T-helper 9 cell (primary cell): ENCODE measurements around the gene HAUS1.
"Not testable (repeated sequence)": the region's sequence is repeated elsewhere in the genome, so short reads cannot be mapped to it uniquely, and the experiment has no call there.

Source experiments
- DNase-seq: peaks from one replicate; pipeline ENCODE4 v3.0.0-alpha.2; 2020
- total RNA-seq, 2 donors: gene quantifications; one replicate each; lab custom pipeline; 2026; lab: John Stamatoyannopoulos, UW

Gene HAUS1
- 10.6 to 24.5 reads per million in 2 donors for total RNA-seq

DNA sequence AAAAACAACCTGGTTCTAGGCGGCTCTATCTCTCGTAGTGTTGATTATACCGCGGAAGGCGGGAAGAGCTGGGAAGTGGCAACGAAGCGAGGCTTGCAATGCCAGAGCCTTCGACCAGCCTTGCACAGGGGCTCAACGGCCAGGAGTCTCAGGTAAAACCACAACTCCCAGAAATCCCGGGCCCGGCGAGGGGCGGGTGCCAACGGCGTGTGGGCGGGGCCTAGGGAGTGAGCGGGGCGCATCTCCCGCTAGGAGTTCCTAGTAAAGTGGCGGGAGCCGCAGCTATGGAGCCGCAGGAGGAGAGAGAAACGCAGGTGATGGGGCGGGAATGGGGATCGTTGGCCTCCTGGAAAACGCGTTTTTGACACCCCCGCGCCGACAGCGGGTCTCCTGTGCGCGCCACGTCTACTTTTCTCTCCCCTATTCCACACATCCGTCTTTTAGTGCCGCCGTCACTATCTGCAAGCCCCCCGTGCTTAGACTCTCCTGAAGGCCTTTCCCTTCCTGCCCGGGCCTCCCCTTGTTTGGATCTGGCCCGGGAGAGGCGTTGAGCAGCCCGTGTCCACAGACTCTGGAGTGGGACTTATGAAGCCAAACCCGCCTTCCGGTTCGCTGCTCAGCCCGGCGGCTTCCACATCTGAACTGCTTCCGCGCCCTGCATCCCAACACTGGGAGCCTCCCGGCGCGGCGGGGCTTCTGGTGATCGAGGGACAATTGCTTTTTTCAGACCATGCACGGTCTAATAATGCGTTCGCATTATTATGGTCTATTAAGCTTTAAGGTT is at the start of gene HAUS1:
Gene HAUS1, plus strand, starts transcription at position 258 of the 784 bp plus-strand sequence. Its CDS starts 27 bp downstream, at position 285.
- DNase-seq, result peak; percentile 80

DNA sequence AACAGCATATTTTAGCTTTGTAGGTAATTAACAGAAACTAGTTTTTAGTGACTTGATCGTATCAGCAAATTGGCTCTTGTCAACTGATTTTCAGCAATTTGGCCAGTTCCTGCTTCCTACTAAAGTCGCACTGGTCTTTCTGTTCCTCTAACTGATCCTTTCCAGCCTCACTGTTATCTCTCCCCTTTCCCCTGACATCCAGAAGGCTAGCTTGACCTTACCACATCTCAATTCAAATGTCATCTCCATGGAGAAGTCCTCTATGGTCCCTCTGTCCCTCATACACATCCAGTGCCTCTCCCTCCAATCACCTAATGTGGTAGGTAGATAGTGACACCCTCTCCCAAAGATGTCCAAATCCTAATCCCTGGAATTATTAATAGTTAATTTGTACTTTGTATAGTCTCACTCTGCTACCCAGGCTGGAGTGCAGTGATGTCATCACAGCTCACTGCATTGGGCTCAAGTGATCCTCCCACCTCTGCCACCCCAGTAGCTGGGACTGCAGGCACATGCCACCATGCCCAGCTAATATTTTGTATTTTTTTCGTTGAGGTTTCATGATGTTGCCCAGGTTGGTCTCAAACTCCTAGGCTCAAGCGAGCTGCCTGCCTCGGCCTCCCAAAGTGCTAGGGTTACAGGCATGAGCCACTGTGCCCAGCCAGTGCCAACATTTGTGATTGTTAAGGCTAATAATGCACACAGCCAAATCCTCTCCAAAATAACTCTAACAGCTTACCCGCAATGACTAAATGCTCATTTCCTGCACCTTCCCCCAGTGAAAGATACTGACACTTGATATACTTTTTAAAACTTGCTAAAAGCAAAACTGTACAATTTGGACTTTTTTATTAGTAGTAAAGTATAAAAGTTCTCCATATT is 49.0 kb upstream of the HAUS1 start:
- no peak for DNase-seq

DNA sequence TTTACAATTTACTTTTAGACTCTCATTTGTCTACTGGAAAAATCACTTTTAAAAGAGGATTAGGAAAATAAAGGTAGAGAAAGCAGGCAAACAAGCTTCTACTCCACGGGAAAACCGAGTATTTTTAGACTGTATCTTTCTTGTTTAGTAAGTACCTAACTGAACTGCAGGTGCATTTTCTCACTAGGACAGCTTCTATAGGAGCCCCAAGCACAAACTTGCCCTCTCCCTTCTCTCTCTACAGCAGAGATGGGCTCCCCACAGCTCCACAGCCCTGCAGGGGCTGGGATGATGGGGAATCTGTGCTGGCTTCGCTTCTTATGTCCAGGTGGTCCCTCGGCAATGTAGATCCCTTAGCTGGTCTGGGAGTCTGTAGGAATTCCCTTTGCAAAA is 48.4 kb upstream of the HAUS1 start:
- DNase-seq, result no peak

- DNase-seq, result no peak
Observed at GRCh38 chr18:46060359-46060841, 43.8 kb upstream of the HAUS1 start.

- DNase-seq, result no peak
Observed at GRCh38 chr18:46061387-46061786, 42.8 kb upstream of the HAUS1 start.

DNA sequence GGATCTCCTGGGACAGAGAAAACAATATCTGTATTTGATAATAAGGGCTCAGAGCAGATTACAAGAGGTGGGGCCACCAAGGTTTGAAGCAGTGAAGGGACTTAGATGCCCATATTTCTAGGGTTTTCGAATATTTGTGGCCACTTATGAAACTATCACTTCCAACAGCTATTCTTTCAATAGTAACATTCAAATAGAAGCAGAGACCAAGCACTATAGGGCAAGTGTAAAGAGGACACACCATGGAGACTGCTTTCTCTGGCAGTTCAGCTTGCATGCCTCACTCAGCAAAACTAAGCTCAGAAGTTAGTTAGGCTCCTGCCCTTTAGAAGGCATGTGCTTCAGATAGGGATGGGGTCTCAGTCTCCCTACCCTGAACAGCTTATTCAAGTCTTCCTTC is 42.4 kb upstream of the HAUS1 start:
- DNase-seq, result no peak

GRCh38 chr18:46062781-46063180 is 41.4 kb upstream of the HAUS1 start:
- no peak for DNase-seq

DNA sequence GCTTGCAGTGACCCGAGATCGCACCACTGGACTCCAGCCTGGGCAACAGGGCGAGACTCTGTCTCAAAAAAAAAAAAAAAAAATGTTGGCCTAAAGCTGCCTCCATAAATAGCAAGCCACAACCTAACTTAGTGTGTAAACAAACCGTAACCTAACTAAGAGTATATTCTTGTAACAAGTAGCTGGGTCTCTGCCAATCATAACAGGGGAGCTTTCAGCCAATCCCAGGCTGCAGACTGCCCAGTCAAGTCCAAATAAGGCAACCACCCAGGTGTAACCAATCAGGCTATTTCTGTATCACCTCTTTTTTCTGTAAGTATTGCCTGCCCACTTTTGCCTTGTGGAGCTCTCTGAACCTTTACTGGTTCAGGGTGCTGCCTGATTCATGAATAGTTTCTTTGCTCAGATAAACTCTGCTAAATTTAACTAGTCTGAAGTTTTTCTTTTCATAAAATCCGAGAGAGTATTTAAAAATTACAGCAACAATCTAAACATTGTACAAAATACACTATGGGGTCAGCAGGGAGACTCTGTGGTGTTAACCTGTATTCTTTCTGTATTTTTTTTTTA is 36.7 kb upstream of the HAUS1 start:
- no peak for DNase-seq

- DNase-seq, result no peak
Observed at GRCh38 chr18:46068763-46069162, 35.4 kb upstream of the HAUS1 start.

GRCh38 chr18:46069524-46069923 is 34.7 kb upstream of the HAUS1 start:
- no peak for DNase-seq

GRCh38 chr18:46070232-46070631 is 34.0 kb upstream of the HAUS1 start:
- no peak for DNase-seq

GRCh38 chr18:46070815-46071652 is 33.2 kb upstream of the HAUS1 start:
- no peak for DNase-seq

DNA sequence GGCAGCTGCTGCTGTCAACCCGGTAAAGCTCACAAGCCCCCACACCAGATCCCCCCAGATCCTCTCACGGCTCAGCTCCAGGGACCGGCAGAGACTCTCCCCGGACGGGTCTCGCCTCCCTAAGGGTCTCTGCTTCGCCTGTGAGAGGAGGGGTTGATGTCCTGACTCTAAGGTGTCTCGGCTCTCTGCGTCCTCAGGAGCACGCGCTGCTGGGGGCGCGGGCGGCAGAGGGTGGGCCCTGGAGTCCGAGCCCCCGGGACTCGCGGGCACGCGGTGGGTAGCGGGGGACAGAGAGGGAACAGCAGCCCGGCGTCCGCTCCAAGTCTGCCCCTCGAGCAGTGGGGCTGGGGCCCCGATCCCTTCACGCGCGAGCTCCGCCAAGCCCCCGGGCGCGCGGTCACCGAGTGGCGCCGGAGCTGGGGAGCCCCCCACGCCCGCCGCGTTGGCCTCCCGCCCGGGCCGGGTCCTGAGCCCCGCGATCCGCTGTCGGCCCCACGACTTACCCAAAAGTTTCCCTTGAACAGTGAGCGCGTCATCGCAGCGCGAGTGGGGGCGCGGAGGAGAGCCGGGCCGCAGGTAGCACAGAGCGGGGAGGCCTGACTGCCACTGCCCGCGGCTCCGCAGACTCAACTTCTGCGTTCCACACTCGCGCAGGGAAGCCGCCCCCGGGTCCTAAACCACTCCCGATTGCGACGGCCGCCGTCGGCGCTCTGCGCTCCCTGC is 32.4 kb upstream of the HAUS1 start, which contains the start of gene PSTPIP2:
Gene PSTPIP2, minus strand, starts transcription at position 608 of the 723 bp plus-strand sequence. Its CDS starts 72 bp downstream, at position 536.
- DNase-seq, result peak; percentile 52

DNA sequence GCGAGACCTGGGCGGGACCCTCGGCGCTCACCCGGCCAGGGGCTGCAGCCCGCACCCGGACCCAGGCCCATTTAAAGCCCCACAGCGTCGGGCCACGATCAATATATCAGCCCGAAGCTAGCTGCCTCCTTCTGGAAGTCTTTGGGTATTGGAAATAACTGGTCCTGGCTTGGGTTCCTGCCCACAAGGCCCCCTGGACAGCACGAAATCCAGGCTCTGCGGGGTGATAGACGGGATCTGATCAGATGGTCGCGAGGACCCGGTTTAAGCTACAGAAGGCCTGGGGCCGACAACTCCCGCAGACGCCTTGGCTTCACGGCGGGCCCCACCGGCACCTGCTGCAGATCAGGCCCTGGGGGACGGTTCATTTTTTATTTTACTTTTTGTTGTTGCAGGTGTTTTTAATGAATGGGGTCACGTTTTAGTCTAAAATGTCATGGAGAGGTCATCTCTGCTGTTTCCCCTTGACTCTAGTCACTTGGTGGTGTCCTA is 31.8 kb upstream of the HAUS1 start:
- DNase-seq, result no peak

DNA sequence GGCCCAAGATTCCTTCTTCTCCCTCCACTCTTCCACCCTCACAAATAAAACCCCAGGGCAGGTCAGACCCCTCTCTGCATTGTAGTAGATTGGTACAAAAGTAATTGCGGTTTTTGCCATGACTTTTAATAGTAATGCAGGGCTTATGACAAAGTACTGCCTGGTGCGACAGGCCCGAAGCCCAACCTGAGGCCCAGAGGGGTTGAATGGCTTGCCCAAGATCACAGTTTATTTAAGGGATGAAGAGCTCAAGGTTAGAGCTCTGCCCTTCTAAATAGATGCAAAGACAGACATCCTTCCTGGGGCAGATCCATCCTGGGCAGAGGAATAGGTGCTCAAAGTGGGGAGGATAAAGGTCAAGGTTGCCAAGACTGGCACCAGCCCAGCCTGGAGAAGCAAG is 31.2 kb upstream of the HAUS1 start:
- DNase-seq, result no peak

GRCh38 chr18:46073474-46074331 is 30.5 kb upstream of the HAUS1 start:
- no peak for DNase-seq

DNA sequence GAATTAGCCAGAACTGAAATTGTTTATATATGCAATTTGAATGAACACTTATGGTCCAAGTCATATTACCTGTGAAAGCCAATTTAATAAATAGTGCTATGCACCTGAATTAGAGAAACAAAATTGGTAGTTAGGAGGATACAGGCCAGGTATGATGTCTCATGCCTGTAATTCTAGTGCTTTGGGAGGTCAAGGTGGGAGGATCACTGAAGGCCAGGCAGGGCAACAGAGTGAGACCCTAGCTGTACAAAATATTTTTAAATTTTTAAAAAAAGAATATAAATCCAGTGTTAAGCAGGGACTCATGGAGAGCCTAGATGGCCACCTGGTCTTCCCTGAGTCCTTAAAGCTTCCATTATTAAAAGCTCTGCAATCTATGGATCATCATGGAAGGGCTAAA is 24.8 kb upstream of the HAUS1 start:
- DNase-seq, result no peak

GRCh38 chr18:46080156-46080555 is 24.0 kb upstream of the HAUS1 start:
- no peak for DNase-seq

- DNase-seq, result no peak
Observed at GRCh38 chr18:46084431-46084830, 19.8 kb upstream of the HAUS1 start.

- DNase-seq, result not testable (repeated sequence)
Observed at GRCh38 chr18:46088501-46088900, 15.7 kb upstream of the HAUS1 start.
